Uterus (tissue), 4 donors: ENCODE data around the gene TMEM220. TPM values are rescaled to one million over a fixed set of nuclear protein-coding genes. Genes with fewer than 3 reads are reported as not detected.

Experiments
- DNase-seq, 2 donors: peaks; one replicate each; pipeline ENCODE4 v3.0.0-alpha.2; 2019 to 2020
- H3K27ac ChIP-seq, 2 donors: fragments of 200-600 bp; sonication (generic); 1 replicate in 1 of 2; 2 replicates in 1 of 2; pipeline ENCODE4 v1.5.1; 2016 to 2018
- H3K27me3 ChIP-seq, 2 donors: fragments of 200-600 bp; sonication (generic); one replicate each; pipeline ENCODE4 v1.5.1; 2018 to 2019; ENCODE audit warnings: control low read depth in 1 of 2
- H3K36me3 ChIP-seq, 2 donors: fragments of 200-600 bp; sonication (generic); one replicate each; pipeline ENCODE4 v1.5.1; 2019; ENCODE audit warnings: control low read depth in 1 of 2
- H3K4me1 ChIP-seq, 2 donors: fragments of 200-600 bp; sonication (generic); one replicate each; pipeline ENCODE4 v1.5.1; 2018 to 2019; ENCODE audit warnings: control low read depth in 1 of 2
- H3K4me3 ChIP-seq, 2 donors: fragments of 200-600 bp; sonication (generic); 1 replicate in 1 of 2; 2 replicates in 1 of 2; pipeline ENCODE4 v1.5.1; 2018 to 2019; ENCODE audit warnings: mild to moderate bottlenecking in 1 of 2
- H3K9me3 ChIP-seq, 2 donors: fragments of 200-600 bp; sonication (generic); one replicate each; pipeline ENCODE4 v1.5.1; 2019; ENCODE audit warnings: control low read depth in 1 of 2
- POLR2A ChIP-seq, 2 donors: fragments of 450-650 bp; IDR thresholded peaks; one replicate each; pipeline ENCODE4 v1.6.1; 2016; ENCODE audit warnings: antibody characterized with exemption in 2 of 2, mild to moderate bottlenecking in 1 of 2, moderate library complexity in 1 of 2
- intact Hi-C: fragments of 100-400 bp; cut with DNase I; formaldehyde crosslinking; loops from one replicate; pipeline ENCODE4 v1.15.1; 2023; ENCODE audit warnings: low total_unique reads
- total RNA-seq, 4 donors: library from RNA; depleted of rRNA in 3 of 4; stranded (reverse); fragments of >200 nt in 3 of 4; gene quantifications; one replicate each; pipeline versions ENCODE4 v1.1.0 to v1.2.4, GENCODE V29; 2014 to 2023
- TF ChIP-seq, protein P1 (sequence below), 4 experiments: fragments of 200-600 bp in 2 of 4; fragments of 450-650 bp in 2 of 4; sonication (generic) in 2 of 4; IDR thresholded peaks; one replicate each; pipeline ENCODE4 v1.5.1; 2016 to 2019; ENCODE audit warnings: antibody characterized with exemption in 4 of 4, mild to moderate bottlenecking in 2 of 4, moderate library complexity in 1 of 4
- donor health status: DM: yes; HTN: yes; CAD: no.

TMEM220 gene
- total RNA-seq, 4 donors from 2014 or later: 0.59 to 20.1 (median 5.2) TPM

DNA sequence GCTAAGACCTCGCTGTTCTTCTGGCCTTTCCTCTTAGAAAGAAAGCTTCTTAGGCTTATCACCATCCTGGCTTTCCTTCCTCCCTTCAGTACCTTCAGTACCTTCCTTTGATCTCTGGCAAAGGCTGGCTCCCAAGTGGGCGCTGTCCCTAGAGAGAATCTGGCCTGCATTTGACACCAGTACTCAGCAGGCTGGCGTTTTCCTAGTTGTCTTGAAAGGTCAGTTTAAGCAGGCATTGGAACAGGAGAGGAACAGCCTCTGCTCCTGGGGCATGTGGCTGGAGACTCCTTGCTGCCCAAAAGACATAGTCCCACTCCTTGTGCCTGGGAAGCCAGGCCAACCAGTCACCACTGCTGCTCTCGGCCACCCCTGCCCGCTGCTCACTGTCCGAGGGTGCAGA, 40.0 kb upstream of the TMEM220 start:
- DNase-seq: no peak
- TF ChIP-seq, protein P1, sequence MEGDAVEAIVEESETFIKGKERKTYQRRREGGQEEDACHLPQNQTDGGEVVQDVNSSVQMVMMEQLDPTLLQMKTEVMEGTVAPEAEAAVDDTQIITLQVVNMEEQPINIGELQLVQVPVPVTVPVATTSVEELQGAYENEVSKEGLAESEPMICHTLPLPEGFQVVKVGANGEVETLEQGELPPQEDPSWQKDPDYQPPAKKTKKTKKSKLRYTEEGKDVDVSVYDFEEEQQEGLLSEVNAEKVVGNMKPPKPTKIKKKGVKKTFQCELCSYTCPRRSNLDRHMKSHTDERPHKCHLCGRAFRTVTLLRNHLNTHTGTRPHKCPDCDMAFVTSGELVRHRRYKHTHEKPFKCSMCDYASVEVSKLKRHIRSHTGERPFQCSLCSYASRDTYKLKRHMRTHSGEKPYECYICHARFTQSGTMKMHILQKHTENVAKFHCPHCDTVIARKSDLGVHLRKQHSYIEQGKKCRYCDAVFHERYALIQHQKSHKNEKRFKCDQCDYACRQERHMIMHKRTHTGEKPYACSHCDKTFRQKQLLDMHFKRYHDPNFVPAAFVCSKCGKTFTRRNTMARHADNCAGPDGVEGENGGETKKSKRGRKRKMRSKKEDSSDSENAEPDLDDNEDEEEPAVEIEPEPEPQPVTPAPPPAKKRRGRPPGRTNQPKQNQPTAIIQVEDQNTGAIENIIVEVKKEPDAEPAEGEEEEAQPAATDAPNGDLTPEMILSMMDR (IDR thresholded peaks at IDR 0.05): no peak
- TF ChIP-seq POLR2A (IDR thresholded peaks at IDR 0.05): no peak
- no peak overlapping the region for H3K27ac ChIP-seq
- H3K36me3 ChIP-seq: no peaks in the 10 kb centered on the region
- no peak overlapping the region for H3K4me3 ChIP-seq
- intact Hi-C loops: no loop called here
- peaks cover 0 to 14% of the 10 kb centered on the region in 2 donors for H3K9me3 ChIP-seq
- no peaks in the 10 kb centered on the region for H3K4me1 ChIP-seq
- no peaks in the 10 kb centered on the region for H3K27me3 ChIP-seq

DNA sequence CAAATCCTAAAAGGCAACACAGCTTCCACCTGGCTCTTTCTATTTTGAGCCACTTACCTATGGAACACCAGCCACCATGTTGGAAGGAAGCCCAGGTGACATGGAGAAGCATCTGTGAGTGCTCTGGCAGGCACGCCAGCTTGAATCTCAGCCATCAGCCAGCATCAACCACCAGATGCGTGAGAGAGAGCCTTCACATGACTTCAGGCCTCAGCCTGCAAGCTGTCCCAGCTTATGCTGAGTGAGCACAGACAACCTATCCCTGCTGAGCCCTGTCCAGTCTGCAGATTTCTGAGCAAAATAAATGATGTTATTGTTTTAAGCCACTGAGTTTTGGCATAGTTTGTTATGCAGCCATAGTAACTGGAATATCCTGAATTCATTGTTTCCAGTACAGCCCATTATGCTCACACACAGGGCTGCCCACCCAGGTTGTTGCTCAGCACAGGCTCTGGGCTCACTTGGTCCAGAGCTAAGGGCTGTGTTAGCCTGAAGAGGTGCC, 39.0 kb upstream of the TMEM220 start:
- Histone ChIP-seq H3K4me1 (no peaks in the 10 kb centered on the region), H3K27ac (no peak overlapping the region), H3K4me3 (no peak overlapping the region), H3K36me3 (no peaks in the 10 kb centered on the region), H3K9me3 (peaks cover 0 to 14% of the 10 kb centered on the region in 2 donors), H3K27me3 (no peaks in the 10 kb centered on the region)
- intact Hi-C loops: no loop called here
- no peak for DNase-seq
- no peak for TF ChIP-seq POLR2A (IDR thresholded peaks at IDR 0.05)
- TF ChIP-seq, protein P1 (IDR thresholded peaks at IDR 0.05): no peak

DNA sequence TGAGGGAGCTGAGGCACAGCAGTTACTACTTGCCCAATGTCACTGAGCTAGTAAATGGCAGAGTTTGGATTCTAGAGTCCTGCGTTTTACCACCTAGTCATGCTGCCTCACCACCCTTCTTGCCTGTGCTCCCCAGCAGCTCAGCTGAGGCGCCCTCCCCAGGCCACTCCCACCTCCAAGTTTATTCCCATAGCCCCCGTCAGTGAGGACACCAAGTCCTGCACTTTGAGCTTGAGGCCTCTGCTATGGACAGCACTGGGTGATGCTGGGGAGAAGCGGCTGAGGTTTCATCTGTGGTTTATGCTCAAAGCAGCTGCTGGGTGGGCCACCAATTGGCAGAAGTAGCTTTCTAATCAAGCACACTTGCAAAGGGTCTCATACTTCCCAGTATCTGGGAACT, 37.4 kb upstream of the TMEM220 start:
- H3K4me1 ChIP-seq: no peaks in the 10 kb centered on the region
- intact Hi-C loops: no loop called here
- H3K27ac ChIP-seq: no peak overlapping the region
- H3K4me3 ChIP-seq: no peak overlapping the region
- peaks cover 0 to 11% of the 10 kb centered on the region in 2 donors for H3K9me3 ChIP-seq
- DNase-seq: no peak
- TF ChIP-seq, protein P1 (IDR thresholded peaks at IDR 0.05): no peak
- no peak for TF ChIP-seq POLR2A (IDR thresholded peaks at IDR 0.05)
- H3K36me3 ChIP-seq: no peaks in the 10 kb centered on the region
- no peaks in the 10 kb centered on the region for H3K27me3 ChIP-seq

DNA sequence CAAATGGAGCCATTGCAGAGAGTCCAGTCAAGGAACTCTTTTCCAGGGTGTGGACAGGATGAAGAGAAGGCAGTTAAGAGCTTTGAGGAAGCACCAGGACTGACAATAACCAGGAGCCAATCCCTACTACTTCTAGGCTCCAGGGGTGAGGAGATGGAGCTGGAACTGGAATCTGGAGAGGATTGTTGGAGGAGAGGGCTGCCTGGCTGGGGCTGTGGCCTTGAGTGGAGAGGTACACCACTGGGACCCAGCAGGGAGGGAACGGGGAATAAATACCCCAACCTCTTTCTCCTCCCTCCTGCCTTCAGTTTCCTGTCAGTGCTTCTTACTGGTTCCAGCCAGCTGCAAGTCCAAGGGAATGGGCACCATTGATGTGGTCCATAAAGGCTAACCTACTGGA, 32.2 kb upstream of the TMEM220 start:
- H3K9me3 ChIP-seq: peaks cover 0 to 4% of the 10 kb centered on the region in 2 donors
- no peaks in the 10 kb centered on the region for H3K27me3 ChIP-seq
- intact Hi-C loops: no loop called here
- H3K4me1 ChIP-seq: no peaks in the 10 kb centered on the region
- H3K4me3 ChIP-seq: no peak overlapping the region
- TF ChIP-seq, protein P1 (IDR thresholded peaks at IDR 0.05): no peak
- TF ChIP-seq POLR2A (IDR thresholded peaks at IDR 0.05): no peak
- no peak overlapping the region for H3K27ac ChIP-seq
- H3K36me3 ChIP-seq: no peaks in the 10 kb centered on the region
- DNase-seq: no peak

DNA sequence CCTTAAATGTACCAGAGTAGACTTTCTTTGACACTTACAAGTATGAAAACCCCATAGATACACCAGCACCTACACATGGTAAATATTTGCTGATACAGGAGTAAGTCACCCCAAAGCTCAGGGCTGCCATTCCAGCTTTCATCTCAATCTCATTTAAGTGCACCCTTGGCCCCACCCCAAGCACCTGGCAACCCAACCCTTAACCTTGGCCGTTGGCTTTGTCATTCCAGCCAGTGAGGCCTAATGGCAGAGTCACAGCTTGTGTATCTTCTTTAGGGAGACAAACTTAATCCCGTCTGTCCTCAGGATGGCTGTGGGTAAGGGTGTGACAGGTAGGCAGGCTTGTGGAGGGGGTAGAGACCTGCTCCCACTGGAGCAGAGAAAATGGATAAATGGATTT, 31.5 kb upstream of the TMEM220 start:
- no peak for TF ChIP-seq POLR2A (IDR thresholded peaks at IDR 0.05)
- TF ChIP-seq, protein P1 (IDR thresholded peaks at IDR 0.05): no peak

More for the DNA sequence above, 31.5 kb upstream of the TMEM220 start:
- no peaks in the 10 kb centered on the region for H3K27me3 ChIP-seq
- DNase-seq: no peak
- intact Hi-C loops: no loop called here
- H3K36me3 ChIP-seq: no peaks in the 10 kb centered on the region
- H3K27ac ChIP-seq: no peak overlapping the region
- no peaks in the 10 kb centered on the region for H3K4me1 ChIP-seq
- H3K4me3 ChIP-seq: no peak overlapping the region
- H3K9me3 ChIP-seq: peaks cover 0 to 4% of the 10 kb centered on the region in 2 donors
